Vagina (tissue), 2 donors: ENCODE results near the gene GALNTL6.

Experiments used
- CTCF ChIP-seq, 3 experiments: fragments of 450-650 bp in 2 of 3; fragments of 200-600 bp in 1 of 3; sonication (generic) in 1 of 3; IDR thresholded peaks; one replicate each; pipeline ENCODE4 v1.5.1; 2017 to 2019; ENCODE audit warnings: antibody characterized with exemption in 3 of 3, mild to moderate bottlenecking in 2 of 3, moderate library complexity in 2 of 3
- POLR2AphosphoS5 ChIP-seq, 2 donors: sonication (generic); formaldehyde crosslinking; IDR thresholded peaks; one replicate each; pipeline ENCODE4 v1.9.0; 2017; ENCODE audit warnings: antibody characterized with exemption in 2 of 2, mild to moderate bottlenecking in 2 of 2, low read depth in 1 of 2; ENCODE audit not compliant: insufficient read depth in 1 of 2

GRCh38 chr4:172844556-172844955 is 1031.4 kb downstream of the GALNTL6 start:
- TF ChIP-seq CTCF (IDR thresholded peaks at IDR 0.05) (no peak), POLR2AphosphoS5 (IDR thresholded peaks at IDR 0.05; ENCODE audit: insufficient read depth in 1 of 2, low read depth in 1 of 2) (no peak)
